GM21619 (cell line): ENCODE data around the gene CCDC154.

Experiments
- ATAC-seq: cut with Tn5 transposase; IDR thresholded peaks from one replicate; pipeline ENCODE4 v1.9.1; 2021; ENCODE audit not compliant: unreplicated experiment

CCDC154 gene

GRCh38 chr16:1393613-1394176 is 50.7 kb downstream of the CCDC154 start:
- ATAC-seq: no peak

DNA sequence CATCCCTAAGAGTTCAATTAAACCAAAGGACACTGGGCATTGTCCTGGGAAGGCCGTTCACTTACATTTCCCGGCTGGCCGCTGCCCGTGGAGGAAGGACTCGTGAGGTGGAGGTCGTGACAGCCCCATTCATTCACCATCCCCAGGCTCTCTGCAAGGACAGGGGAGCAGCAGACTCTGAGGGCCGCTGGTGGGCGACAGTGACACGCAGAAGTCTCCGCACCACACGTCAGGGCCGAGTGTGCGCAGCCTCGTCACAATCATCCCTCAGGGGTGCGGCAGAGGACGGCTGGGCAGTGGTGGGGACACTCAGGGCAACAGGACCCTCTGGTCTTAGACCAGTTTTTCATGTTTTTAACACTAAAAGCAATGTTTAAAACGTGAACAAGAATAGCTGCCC is 51.5 kb downstream of the CCDC154 start:
- ATAC-seq: no peak

DNA sequence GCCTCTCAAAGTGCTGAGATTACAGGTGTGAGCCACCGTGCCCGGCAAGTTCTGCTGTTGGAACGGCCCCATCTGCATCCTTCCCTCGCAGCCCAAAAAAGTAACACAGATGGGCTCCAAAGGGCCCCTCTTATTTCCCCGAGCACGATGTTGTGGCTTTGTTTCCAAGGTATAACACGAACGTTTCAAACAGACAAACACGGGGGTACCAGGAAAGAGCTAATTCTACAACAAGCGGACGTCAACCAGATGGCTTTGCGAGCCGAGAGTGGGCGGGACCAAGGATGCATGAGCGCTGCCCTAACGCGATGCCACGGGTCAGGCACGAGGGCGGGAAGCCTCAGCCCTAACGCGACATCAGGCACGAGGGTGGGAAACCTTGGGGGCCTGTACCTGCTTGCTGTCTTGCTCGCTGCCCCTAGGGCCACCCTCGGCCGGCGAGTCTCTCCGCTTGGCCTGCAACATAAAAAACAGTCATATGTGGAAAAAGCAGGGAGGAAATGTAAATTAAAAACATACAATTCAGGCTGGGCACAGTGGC is 54.0 kb downstream of the CCDC154 start:
- ATAC-seq: no peak

GRCh38 chr16:1389762-1390161 is 54.6 kb downstream of the CCDC154 start:
- ATAC-seq: no peak

DNA sequence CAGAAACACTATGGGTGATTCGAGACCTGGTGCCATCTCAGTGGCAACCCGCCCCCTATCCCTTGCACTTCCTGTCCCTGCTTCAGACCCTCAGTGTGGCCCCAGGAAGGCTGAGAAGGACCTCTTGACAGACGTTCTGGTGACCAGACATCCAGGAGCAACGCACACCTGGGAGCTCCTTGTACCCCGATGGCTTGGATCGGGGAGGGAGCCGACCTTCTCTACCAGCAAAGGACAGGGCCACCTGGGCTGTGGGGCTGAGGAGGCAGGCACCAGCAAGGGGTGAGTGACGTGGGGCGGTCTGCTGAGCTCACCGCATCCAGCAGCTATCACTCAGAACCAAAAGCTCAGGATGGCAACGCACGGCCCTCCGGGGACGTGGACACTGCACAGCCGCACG is 57.0 kb downstream of the CCDC154 start:
- ATAC-seq: no peak

DNA sequence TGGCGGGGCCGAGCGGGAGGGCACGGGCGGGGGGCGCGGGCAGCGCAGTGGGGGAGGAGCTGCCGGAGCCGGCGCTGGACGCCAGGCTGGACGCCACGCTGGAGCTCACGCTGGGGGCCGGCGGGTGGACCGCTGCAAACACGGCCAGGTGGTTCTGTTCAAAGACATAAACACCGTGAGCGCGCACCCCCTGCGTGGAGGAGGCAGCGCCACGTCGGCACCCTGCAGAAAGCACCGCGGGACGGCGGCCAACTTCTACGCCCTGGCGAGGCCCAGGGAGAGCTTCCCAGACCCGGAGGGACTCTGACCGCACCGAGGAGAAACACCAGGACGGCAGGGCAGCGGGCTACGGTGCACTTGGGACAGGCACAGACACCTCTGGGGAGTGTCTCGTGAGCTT is 59.1 kb downstream of the CCDC154 start:
- ATAC-seq: no peak
